Natural killer cell treated with Interleukin-12 subunit alpha and Interleukin-12 subunit beta and Interleukin-15 and Interleukin-18, amount 100 ng/mL, for 72 hours (primary cell): ENCODE measurements around the gene AP1G2. TPM values are rescaled to one million over a fixed set of nuclear protein-coding genes. Genes with fewer than 3 reads are reported as not detected.
A peak's percentile ranks its signal among the peaks of the same experiment; 100 is the strongest.
"Not testable (repeated sequence)": the region's sequence is repeated elsewhere in the genome, so short reads cannot be mapped to it uniquely, and the experiment has no call there.

ENCODE experiments used
- ATAC-seq, 2 donors: fragments of 150-1000 bp; cut with Tn5 transposase in 1 of 2; sonication (Bioruptor Pico), chemical (Tn5 transposase) in 1 of 2; 2 replicates each; pipeline ENCODE4 v1.10.0; 2021
- DNase-seq: peaks from one replicate; pipeline ENCODE4 v3.0.0; 2022; ENCODE audit warnings: low spot score
- H3K27ac Mint-ChIP-seq, 2 donors: 1 replicate in 1 of 2; 2 replicates in 1 of 2; pipeline ENCODE4 v1.8.0; 2022; ENCODE audit warnings: mixed read lengths in 2 of 2, mild to moderate bottlenecking in 1 of 2, moderate library complexity in 1 of 2
- H3K27me3 Mint-ChIP-seq, 2 donors: 1 replicate in 1 of 2; 2 replicates in 1 of 2; pipeline ENCODE4 v1.8.0; 2022; ENCODE audit warnings: mixed read lengths in 2 of 2
- H3K36me3 Mint-ChIP-seq: one replicate; pipeline ENCODE4 v1.8.0; 2022; ENCODE audit warnings: mixed read lengths
- H3K4me1 Mint-ChIP-seq, 2 donors: 1 replicate in 1 of 2; 2 replicates in 1 of 2; pipeline ENCODE4 v1.8.0; 2022; ENCODE audit warnings: low read depth in 2 of 2, mixed read lengths in 2 of 2, mild to moderate bottlenecking in 1 of 2
- H3K4me3 Mint-ChIP-seq: one replicate; pipeline ENCODE4 v1.8.0; 2022; ENCODE audit warnings: mixed read lengths
- H3K9me3 Mint-ChIP-seq: 2 replicates; pipeline ENCODE4 v1.8.0; 2022; ENCODE audit warnings: mixed read lengths
- total RNA-seq, 2 donors: library from RNA; stranded (reverse); gene quantifications; one replicate each; pipeline ENCODE4 v1.2.3, GENCODE V29; 2022

AP1G2 gene
- total RNA-seq, 2 donors from 2014 or later = 151 to 229 TPM

- Mint-ChIP-seq H3K27me3 (no peaks in the 10 kb centered on the region), H3K36me3 (no peaks in the 10 kb centered on the region), H3K4me3 (no peak overlapping the region), H3K27ac (no peak overlapping the region), H3K4me1 (peaks cover 0 to 2% of the 10 kb centered on the region in 2 donors), H3K9me3 (no peaks in the 10 kb centered on the region)
- peak; percentile 69 to 78 for ATAC-seq
- DNase-seq = no peak
These were observed 28.1 kb downstream of the AP1G2 start for GRCh38 chr14:23539248-23540140.

GRCh38 chr14:23538785-23539184, 28.8 kb downstream of the AP1G2 start:
- Mint-ChIP-seq H3K36me3 (no peaks in the 10 kb centered on the region), H3K4me1 (peaks cover 0 to 2% of the 10 kb centered on the region in 2 donors), H3K4me3 (no peak overlapping the region), H3K27me3 (no peaks in the 10 kb centered on the region), H3K27ac (no peak overlapping the region), H3K9me3 (no peaks in the 10 kb centered on the region)
- no peak for ATAC-seq
- DNase-seq = no peak

- H3K9me3 Mint-ChIP-seq = no peaks in the 10 kb centered on the region
- no peaks in the 10 kb centered on the region for H3K27me3 Mint-ChIP-seq
- H3K27ac Mint-ChIP-seq = no peak overlapping the region
- H3K4me3 Mint-ChIP-seq = no peak overlapping the region
- H3K36me3 Mint-ChIP-seq = no peaks in the 10 kb centered on the region
- DNase-seq = no peak
- H3K4me1 Mint-ChIP-seq = peaks cover 0 to 2% of the 10 kb centered on the region in 2 donors
- no peak for ATAC-seq
These were observed 29.4 kb downstream of the AP1G2 start for GRCh38 chr14:23538050-23538718.

DNA sequence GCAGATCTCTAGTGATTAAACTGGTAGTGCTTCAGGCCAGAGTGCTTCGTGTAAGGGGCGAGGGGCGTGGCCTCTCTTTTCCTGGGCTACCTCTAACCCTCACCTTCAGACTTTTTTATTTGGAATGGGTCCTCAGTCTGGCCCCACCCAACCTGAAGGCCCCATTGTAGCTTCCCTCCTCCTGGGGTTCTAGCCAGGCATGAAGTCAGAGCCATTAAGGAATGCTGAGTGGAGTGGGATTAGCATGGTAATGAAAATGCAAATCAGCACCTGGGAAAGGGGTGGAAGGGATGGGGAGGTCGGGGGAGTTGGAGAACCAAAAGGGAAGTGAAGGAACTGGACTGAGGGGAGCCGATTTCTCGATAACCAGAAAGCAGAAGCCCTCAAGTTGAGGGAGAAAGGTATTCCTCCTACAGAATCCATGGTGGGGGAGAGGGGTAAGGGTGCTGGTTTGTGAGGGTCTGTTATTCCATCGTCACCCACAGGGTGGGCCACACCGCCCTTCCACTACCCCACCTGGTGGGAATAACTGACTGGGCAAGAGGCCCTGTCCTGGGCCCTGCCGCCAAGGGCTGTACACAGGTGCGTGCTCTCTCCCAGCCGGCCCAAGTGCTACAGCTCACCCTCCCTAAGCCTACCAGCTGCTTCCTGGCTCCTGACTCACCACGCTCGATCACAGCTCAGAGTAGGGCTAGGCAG, 30.1 kb downstream of the AP1G2 start:
- Mint-ChIP-seq H3K27me3 (no peaks in the 10 kb centered on the region), H3K4me3 (no peak overlapping the region), H3K9me3 (no peaks in the 10 kb centered on the region), H3K36me3 (no peaks in the 10 kb centered on the region), H3K4me1 (peaks cover 0 to 2% of the 10 kb centered on the region in 2 donors), H3K27ac (no peak overlapping the region)
- ATAC-seq (peak in 1 of 2 donors; percentile 25), DNase-seq (no peak)

DNA sequence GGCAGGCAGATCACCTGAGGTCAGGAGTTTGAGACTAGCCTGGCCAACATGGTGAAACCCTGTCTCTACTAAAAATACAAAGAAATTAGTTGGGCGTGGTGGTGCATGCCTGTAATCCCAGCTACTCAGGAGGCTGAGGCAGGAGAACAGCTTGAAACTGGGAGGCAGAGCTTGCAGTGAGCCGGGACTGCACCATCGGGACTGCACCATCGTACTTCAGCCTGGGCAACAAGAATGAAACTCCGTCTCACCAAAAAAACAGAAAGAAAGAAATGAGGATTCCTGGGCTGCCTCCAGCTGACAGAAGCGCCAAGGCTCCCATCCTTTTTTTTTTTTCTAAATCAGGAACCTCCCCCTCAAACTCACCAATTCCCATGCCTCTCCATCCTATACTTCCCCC, 30.7 kb downstream of the AP1G2 start:
- H3K36me3 Mint-ChIP-seq, DNase-seq, H3K4me3 Mint-ChIP-seq, H3K27me3 Mint-ChIP-seq, H3K9me3 Mint-ChIP-seq, H3K27ac Mint-ChIP-seq, ATAC-seq, H3K4me1 Mint-ChIP-seq: not testable (repeated sequence)

DNA sequence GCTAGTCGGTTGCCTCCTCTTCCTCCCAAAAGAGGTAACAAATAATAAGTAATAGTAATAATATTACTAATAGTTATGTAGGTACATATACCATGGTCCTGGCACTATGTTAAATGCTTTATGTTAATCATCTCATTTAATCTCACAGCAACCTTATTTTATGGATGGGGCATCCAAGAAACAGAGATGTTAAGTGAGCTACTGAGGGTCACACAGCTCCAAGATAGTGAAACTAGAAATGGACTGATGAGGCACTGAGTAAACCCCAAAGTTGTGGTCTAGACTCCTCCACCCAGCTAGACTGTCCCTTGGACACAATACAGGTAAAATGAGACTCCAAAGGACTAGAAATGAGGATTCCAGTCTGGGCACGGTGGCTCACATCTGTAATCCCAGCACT, 31.1 kb downstream of the AP1G2 start:
- Mint-ChIP-seq H3K9me3 (no peaks in the 10 kb centered on the region), H3K36me3 (no peaks in the 10 kb centered on the region), H3K4me3 (no peak overlapping the region), H3K27ac (no peak overlapping the region), H3K4me1 (peaks cover 0 to 2% of the 10 kb centered on the region in 2 donors), H3K27me3 (no peaks in the 10 kb centered on the region)
- ATAC-seq (no peak), DNase-seq (no peak)

DNA sequence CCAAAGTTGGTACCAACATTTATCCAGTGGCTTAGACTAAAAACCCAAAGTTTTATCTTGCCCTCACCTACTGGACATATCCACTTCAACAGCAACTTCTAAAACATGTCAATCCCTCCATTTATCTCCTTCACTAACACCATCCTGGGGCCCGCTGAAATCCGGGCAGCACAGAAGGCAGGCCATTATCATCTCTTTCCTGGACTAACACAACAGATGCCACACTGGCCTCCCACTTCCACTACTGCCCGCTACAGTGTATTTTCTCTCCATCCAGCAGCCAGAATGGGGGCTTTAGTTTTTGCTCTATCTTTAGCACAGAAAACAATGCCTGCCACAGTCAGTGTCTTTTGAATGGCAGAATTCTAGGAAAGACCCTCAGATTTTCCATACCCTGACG, 31.6 kb downstream of the AP1G2 start:
- Mint-ChIP-seq H3K27ac (no peak overlapping the region), H3K27me3 (no peaks in the 10 kb centered on the region), H3K4me1 (peaks cover 0 to 2% of the 10 kb centered on the region in 2 donors), H3K36me3 (no peaks in the 10 kb centered on the region), H3K9me3 (no peaks in the 10 kb centered on the region), H3K4me3 (no peak overlapping the region)
- ATAC-seq = no peak
- DNase-seq = no peak

DNA sequence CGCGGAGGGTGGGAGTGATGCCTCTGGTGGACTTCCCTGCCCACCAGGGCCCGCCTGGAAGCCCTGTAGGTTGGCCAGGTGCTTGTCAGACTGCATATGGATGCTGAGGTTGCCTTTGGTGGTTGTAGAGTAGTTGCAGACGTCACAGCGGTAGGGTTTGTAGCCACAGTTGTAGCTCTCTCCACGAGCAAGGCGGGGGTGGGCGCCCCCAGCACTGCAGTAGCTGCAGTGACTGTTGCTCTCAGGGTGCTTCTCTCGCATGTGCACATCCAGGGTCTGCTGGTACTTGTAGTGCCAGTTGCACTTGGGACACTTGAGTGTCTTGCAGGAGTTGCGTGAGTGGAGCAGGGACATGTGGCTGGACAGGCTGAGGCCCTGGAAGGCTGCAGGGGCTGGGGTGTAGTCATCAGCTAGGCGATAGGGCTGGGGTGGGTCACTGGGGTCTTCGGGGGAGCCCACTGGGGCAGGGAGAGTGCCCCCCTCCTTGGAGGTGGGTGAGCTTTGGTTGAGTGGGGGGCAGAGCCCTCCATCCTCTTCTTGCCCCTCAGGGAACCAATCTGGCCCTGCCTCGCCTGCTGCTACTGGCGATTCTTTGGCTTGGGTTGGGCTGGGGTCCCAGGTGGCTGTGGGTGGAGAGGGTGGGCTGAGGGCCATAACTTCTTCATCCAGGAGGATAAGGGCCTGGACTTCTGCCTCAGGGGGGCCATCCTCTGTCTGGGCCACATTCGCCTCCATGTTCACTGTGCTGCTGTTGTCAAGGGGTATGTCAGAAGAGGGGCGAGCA, 33.7 kb downstream of the AP1G2 start:
- no peak overlapping the region for H3K4me3 Mint-ChIP-seq
- no peak overlapping the region for H3K27ac Mint-ChIP-seq
- DNase-seq (no peak), ATAC-seq (no peak)
- no peaks in the 10 kb centered on the region for H3K9me3 Mint-ChIP-seq
- H3K4me1 Mint-ChIP-seq = no peaks in the 10 kb centered on the region
- no peaks in the 10 kb centered on the region for H3K27me3 Mint-ChIP-seq
- H3K36me3 Mint-ChIP-seq = no peaks in the 10 kb centered on the region

- H3K4me3 Mint-ChIP-seq = no peak overlapping the region
- ATAC-seq = no peak
- H3K27me3 Mint-ChIP-seq = no peaks in the 10 kb centered on the region
- H3K9me3 Mint-ChIP-seq = no peaks in the 10 kb centered on the region
- H3K4me1 Mint-ChIP-seq = no peaks in the 10 kb centered on the region
- no peaks in the 10 kb centered on the region for H3K36me3 Mint-ChIP-seq
- H3K27ac Mint-ChIP-seq = no peak overlapping the region
- DNase-seq = no peak
These were observed 34.9 kb downstream of the AP1G2 start for GRCh38 chr14:23532658-23533057.

DNA sequence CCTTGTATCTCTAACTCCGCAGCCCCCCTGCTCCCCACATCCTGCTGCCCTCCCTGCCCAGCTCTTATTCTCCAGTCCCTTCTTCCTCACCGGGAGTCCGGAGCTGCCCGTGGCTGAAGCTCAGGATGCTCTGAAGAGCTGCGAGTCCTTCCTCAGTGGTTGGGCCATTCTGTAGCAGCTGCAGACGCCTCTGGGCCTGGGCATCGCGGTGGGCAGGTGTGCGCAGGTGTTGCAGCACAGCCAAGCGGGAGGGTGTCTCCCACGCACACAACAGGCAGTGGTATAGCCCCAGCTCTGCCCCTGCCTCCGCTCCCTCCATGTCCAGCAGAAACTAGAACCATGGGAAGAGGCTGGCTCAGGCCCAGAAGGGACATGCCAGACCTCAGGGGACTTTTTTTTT, 36.2 kb downstream of the AP1G2 start:
- no peaks in the 10 kb centered on the region for H3K9me3 Mint-ChIP-seq
- H3K27me3 Mint-ChIP-seq = no peaks in the 10 kb centered on the region
- no peak overlapping the region for H3K4me3 Mint-ChIP-seq
- no peaks in the 10 kb centered on the region for H3K36me3 Mint-ChIP-seq
- ATAC-seq (no peak), DNase-seq (no peak)
- peak overlapping the region in 1 of 2 donors; percentile 8 for H3K27ac Mint-ChIP-seq
- no peaks in the 10 kb centered on the region for H3K4me1 Mint-ChIP-seq

- no peaks in the 10 kb centered on the region for H3K4me1 Mint-ChIP-seq
- no peaks in the 10 kb centered on the region for H3K27me3 Mint-ChIP-seq
- H3K36me3 Mint-ChIP-seq = no peaks in the 10 kb centered on the region
- ATAC-seq (no peak), DNase-seq (no peak)
- peak overlapping the region in 1 of 2 donors; percentile 8 for H3K27ac Mint-ChIP-seq
- no peak overlapping the region for H3K4me3 Mint-ChIP-seq
- no peaks in the 10 kb centered on the region for H3K9me3 Mint-ChIP-seq
These were observed 37.1 kb downstream of the AP1G2 start for GRCh38 chr14:23530375-23531055.

GRCh38 chr14:23529016-23529415, 38.6 kb downstream of the AP1G2 start:
- no peak overlapping the region for H3K27ac Mint-ChIP-seq
- ATAC-seq (no peak), DNase-seq (no peak)
- no peaks in the 10 kb centered on the region for H3K4me1 Mint-ChIP-seq
- H3K4me3 Mint-ChIP-seq = no peak overlapping the region
- no peaks in the 10 kb centered on the region for H3K36me3 Mint-ChIP-seq
- H3K9me3 Mint-ChIP-seq = no peaks in the 10 kb centered on the region
- no peaks in the 10 kb centered on the region for H3K27me3 Mint-ChIP-seq

GRCh38 chr14:23528555-23528954, 39.0 kb downstream of the AP1G2 start:
- no peak for ATAC-seq
- Mint-ChIP-seq H3K27ac (no peak overlapping the region), H3K4me3 (no peak overlapping the region), H3K27me3 (no peaks in the 10 kb centered on the region), H3K36me3 (no peaks in the 10 kb centered on the region), H3K4me1 (no peaks in the 10 kb centered on the region), H3K9me3 (no peaks in the 10 kb centered on the region)
- no peak for DNase-seq
